GM18951 (cell line): ENCODE data around the gene FBXO7.
A peak's percentile ranks its signal among the peaks of the same experiment; 100 is the strongest.

Experiments
- POLR2A ChIP-seq: IDR thresholded peaks from 4 replicates; pipeline ENCODE4 v1.6.1; 2011; ENCODE audit warnings: mild to moderate bottlenecking; ENCODE audit not compliant: insufficient read length, insufficient read depth; ENCODE audit errors: extremely low read depth
- in situ Hi-C: fragments of 300-500 bp; cut with MboI; formaldehyde crosslinking; loops from one replicate; pipeline ENCODE4 v1.12.0; 2022; ENCODE audit warnings: low sequenced_read_pairs, mixed read lengths, inconsistent platforms; ENCODE audit not compliant: unreplicated experiment

The FBXO7 gene

GRCh38 chr22:32474635-32475467, at the start of gene FBXO7:
Gene FBXO7, plus strand, starts transcription at chr22:32474811. Its CDS starts 192 bp downstream, at chr22:32475003.
- in situ Hi-C loops = no loop called here
- TF ChIP-seq POLR2A = peak; percentile 79

- in situ Hi-C loops = no loop called here
- no peak for TF ChIP-seq POLR2A
Measured at GRCh38 chr22:32426881-32427280, 47.7 kb upstream of the FBXO7 start.

DNA sequence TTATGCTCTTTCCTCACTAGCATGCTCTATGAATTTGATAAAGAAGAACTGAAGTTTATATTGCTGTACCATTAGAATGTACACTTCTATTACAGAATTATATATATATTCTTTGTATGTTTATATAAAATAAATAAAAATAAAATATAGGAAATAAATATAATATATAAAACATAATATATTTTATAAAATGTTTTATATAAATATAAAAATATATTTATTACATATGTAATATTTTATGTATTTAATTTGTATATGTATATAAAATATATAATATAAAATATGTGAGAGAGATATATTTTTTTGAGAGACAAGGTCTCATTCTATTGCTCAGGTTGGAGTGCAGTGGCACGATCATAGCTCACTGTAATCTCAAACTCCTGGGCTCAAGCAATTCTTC, 44.3 kb upstream of the FBXO7 start:
- no peak for TF ChIP-seq POLR2A

GRCh38 chr22:32444068-32444467, 30.5 kb upstream of the FBXO7 start:
- in situ Hi-C loops = no loop called here
- TF ChIP-seq POLR2A = no peak

More for the DNA sequence above, 44.3 kb upstream of the FBXO7 start:
- in situ Hi-C loops = no loop called here

DNA sequence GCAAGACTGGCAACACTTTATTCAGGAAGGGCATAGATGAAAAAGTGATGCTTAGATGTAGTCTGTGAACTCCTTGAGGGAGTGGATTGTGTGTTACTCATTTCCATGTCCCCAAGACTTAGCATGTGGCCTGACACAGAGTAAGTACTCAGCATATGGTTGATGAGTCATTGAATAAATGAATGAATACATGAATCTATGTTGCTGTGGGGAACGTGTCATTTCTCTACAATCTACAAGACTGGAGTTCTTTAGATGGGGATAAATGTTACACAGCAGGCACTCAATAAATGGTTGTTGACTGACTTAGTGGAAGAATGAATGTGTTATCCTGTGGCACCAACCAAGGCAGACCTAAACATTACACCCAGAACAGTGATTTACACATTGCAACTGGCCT, 28.3 kb upstream of the FBXO7 start:
- in situ Hi-C loops = no loop called here
- no peak for TF ChIP-seq POLR2A

DNA sequence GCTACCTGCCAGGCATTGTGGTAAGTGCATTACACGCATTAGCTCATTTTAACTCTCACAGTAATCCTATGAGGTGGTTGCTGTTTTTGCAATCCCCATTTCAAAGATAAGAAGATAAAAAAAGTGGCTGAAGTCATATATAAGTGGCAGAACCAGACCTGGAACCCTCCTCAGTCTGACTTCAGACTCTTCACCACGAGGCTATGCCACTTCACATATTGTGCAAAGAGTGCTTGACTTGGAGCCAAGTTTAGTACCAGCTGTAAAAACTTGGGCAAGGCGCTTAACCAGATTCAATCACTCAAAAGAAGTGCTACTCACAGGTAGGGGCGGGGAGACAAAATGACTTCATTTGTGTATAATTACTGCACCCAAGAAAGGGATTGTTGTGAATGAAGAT, 25.6 kb upstream of the FBXO7 start:
- no peak for TF ChIP-seq POLR2A
- in situ Hi-C loops = no loop called here

GRCh38 chr22:32457031-32457430, 17.6 kb upstream of the FBXO7 start:
- no peak for TF ChIP-seq POLR2A
- in situ Hi-C loops = no loop called here

- no peak for TF ChIP-seq POLR2A
- in situ Hi-C loops = no loop called here
Measured at GRCh38 chr22:32462452-32462851, 12.2 kb upstream of the FBXO7 start.

GRCh38 chr22:32465661-32466060, 8.9 kb upstream of the FBXO7 start:
- in situ Hi-C loops = no loop called here
- TF ChIP-seq POLR2A = no peak

DNA sequence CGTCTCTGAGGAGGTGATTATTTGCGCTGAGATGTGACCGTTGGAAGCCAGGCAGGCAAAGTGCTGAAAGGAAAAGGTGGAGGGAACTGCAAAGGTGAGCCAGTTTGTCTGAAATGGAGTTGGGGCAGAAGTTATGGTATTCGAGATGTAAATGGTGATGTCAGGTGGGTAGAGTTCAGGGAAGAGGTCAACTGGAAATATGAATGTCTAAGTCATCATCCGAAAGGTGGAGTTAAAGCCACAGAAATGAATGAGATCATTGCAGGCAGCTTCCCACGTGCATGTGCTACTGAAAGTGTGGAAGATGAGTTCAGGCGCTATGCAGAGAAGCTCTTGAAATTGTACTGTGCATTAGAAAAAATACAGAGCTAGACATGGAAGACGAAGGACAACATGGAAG, 8.1 kb upstream of the FBXO7 start:
- in situ Hi-C loops = no loop called here

GRCh38 chr22:32469799-32470212, 4.8 kb upstream of the FBXO7 start:
- in situ Hi-C loops = no loop called here
- TF ChIP-seq POLR2A = no peak

More for the DNA sequence above, 8.1 kb upstream of the FBXO7 start:
- no peak for TF ChIP-seq POLR2A

DNA sequence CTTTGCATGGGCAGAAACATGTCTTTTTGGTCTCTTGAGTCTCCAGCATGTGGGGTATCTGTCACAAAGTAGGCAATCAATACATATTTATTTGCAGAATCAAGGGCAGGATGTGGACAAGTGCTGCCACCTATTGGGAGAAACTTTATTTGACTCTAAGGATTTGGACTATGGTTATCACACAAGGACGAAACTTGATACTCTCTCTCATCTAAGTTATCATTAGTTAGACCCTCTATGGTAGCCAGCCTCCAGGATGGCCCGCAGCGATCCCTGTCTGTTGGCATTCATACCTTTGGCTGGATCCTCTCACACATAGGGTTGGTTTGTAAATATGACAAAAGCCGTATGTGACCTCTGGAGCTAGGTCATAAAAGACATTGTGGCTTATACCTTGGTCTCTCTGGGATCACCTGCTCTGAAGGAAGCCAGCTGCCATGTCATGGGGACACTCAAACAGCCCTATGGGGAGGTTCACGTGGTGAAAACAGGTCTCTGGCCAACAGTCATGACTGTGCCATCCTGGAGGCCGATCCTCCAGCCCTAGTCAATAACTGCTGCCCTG, 1.1 kb upstream of the FBXO7 start:
- TF ChIP-seq POLR2A = no peak
- in situ Hi-C loops = no loop called here

DNA sequence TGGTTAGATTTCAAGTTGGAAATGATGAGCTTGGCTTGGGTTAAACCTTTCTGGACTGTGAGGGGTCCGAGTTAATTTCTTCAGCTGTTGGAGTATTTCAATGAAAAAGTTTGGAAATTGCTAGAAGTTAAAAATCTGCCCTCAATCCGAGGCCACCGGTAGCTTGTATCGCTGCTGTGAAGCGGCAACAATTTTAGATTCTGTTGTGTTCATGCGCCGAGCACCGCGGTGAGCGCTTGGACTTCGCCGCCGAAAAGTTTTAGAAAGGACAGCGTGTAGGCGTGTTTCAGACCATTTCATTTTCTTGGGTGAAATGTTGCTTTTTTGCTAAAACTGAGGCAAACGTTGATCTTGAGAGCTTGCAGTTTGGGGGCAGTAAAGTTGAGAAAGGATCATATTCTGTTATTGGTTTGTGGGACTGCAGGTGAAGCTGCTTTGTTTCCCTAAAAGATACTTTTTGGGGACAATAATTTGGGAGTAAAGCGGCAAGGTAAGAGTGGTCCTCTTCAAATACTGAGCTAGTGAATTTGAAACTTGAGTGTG, 928 bp downstream of the FBXO7 start:
- no peak for TF ChIP-seq POLR2A
- in situ Hi-C loops = no loop called here
